ENCODE data around the gene TEDC1.

TEDC1 gene

GRCh38 chr14:105486163-105486973 is 4.7 kb upstream of the TEDC1 start, which contains the start of gene CRIP1:
CRIP1 (plus strand) TSS chr14:105486886; CDS start chr14:105487260, 374 bp downstream.
- no peak for DNase-seq

GRCh38 chr14:105486974-105487448 is 4.0 kb upstream of the TEDC1 start:
- DNase-seq, result peak; percentile 30

GRCh38 chr14:105487449-105487985 is 3.5 kb upstream of the TEDC1 start:
- no peak for DNase-seq

- DNase-seq, result no peak
These were observed 2.9 kb upstream of the TEDC1 start for GRCh38 chr14:105487986-105488777.

- DNase-seq, result no peak
These were observed 2.1 kb upstream of the TEDC1 start for GRCh38 chr14:105488781-105489541.

- peak; percentile 92 for DNase-seq
These were observed 1.3 kb upstream of the TEDC1 start for GRCh38 chr14:105489542-105490266.

GRCh38 chr14:105490267-105490571 is 827 bp upstream of the TEDC1 start:
- DNase-seq, result no peak

- DNase-seq, result peak; percentile 24
These were observed 424 bp downstream of the TEDC1 start for GRCh38 chr14:105491366-105491973.

- DNase-seq, result no peak
These were observed 1.3 kb downstream of the TEDC1 start for GRCh38 chr14:105492031-105492970.

GRCh38 chr14:105492971-105493871 is 2.2 kb downstream of the TEDC1 start:
- no peak for DNase-seq

- DNase-seq, result no peak
These were observed 3.0 kb downstream of the TEDC1 start for GRCh38 chr14:105493921-105494605.

- no peak for DNase-seq
These were observed 3.5 kb downstream of the TEDC1 start for GRCh38 chr14:105494606-105494929.

- no peak for DNase-seq
These were observed 4.3 kb downstream of the TEDC1 start for GRCh38 chr14:105495101-105495989.

GRCh38 chr14:105495990-105496830 is 5.2 kb downstream of the TEDC1 start:
- DNase-seq, result no peak

- no peak for DNase-seq
These were observed 6.0 kb downstream of the TEDC1 start for GRCh38 chr14:105496831-105497591.

Data from NCI-H1105 treated with DMSO at 0.1 percent for 48 hours (cell line).